Measurements from ENCODE around the gene VKORC1L1. TPM values are rescaled to one million over a fixed set of nuclear protein-coding genes. Genes with fewer than 3 reads are reported as not detected.
A peak's percentile ranks its signal among the peaks of the same experiment; 100 is the strongest.

The VKORC1L1 gene
- total and polyA plus RNA-seq, 9 of the 15 experiments (the other 6 are each of a cell fraction or from before 2014, with no cell fraction given), result 6.8 to 36.5 (median 19.3) TPM

- TF ChIP-seq ZNF224 (CRISPR knock-in tag; IDR thresholded peaks at IDR 0.05), result no peak
- TF ChIP-seq CC2D1A (IDR thresholded peaks at IDR 0.05), result no peak
- TF ChIP-seq HMGXB4 (CRISPR knock-in tag; IDR thresholded peaks at IDR 0.05), result no peak
- no peak for TF ChIP-seq TFAM (CRISPR knock-in tag; conservative IDR thresholded peaks at IDR 0.05)
- no peak for TF ChIP-seq THRA (IDR thresholded peaks at IDR 0.05)
- TF ChIP-seq HIVEP1 (CRISPR knock-in tag; IDR thresholded peaks at IDR 0.05), result no peak
- no peak for TF ChIP-seq HNRNPL (IDR thresholded peaks at IDR 0.05; ENCODE audit: low read depth, low read length)
- no peak for TF ChIP-seq NCOA4 (IDR thresholded peaks at IDR 0.05; ENCODE audit: partially characterized antibody)
- TF ChIP-seq ZBTB17 (CRISPR knock-in tag; IDR thresholded peaks at IDR 0.05), result no peak
- no peak for TF ChIP-seq ZNF395 (CRISPR knock-in tag; IDR thresholded peaks at IDR 0.05)
- no peak; the same call in 1 of the 2 replicates for TF ChIP-seq ZEB2 (IDR thresholded peaks at IDR 0.05)
- no peak for TF ChIP-seq IRF1 (CRISPR knock-in tag; IDR thresholded peaks at IDR 0.05; ENCODE audit: borderline replicate concordance)
- no peak for TF ChIP-seq CREBBP (IDR thresholded peaks at IDR 0.05; ENCODE audit: low read depth, low read length)
- peak; percentile 37; the same call in 1 of the 2 replicates for TF ChIP-seq CTBP1 (IDR thresholded peaks at IDR 0.05; ENCODE audit: borderline replicate concordance)
- TF ChIP-seq STAT5A (IDR thresholded peaks at IDR 0.05; ENCODE audit: borderline replicate concordance, low read length), result no peak
- TF ChIP-seq PRDM10 (IDR thresholded peaks at IDR 0.05; ENCODE audit: partially characterized antibody), result peak; percentile 53
- TF ChIP-seq ZNF785 (CRISPR knock-in tag; IDR thresholded peaks at IDR 0.05), result no peak
- TF ChIP-seq PURB (CRISPR knock-in tag; IDR thresholded peaks at IDR 0.05; ENCODE audit: low read depth), result no peak
- TF ChIP-seq STAT5B (CRISPR knock-in tag; IDR thresholded peaks at IDR 0.05), result no peak
Observed at GRCh38 chr7:65927489-65928448, 54.9 kb downstream of the VKORC1L1 start (continued).
